CD4-positive, alpha-beta T cell treated with Interleukin-17A for 1 hour (primary cell): ENCODE measurements around the gene NAMPT.
"Not testable (repeated sequence)": the region's sequence is repeated elsewhere in the genome, so short reads cannot be mapped to it uniquely, and the experiment has no call there.

ENCODE experiments used
- DNase-seq: peaks from one replicate; pipeline ENCODE4 v3.0.0-alpha.2; 2020

The NAMPT gene

GRCh38 chr7:106224797-106225196 lies 60.0 kb downstream of the NAMPT start:
- no peak for DNase-seq

GRCh38 chr7:106223156-106223555 lies 61.6 kb downstream of the NAMPT start:
- no peak for DNase-seq

GRCh38 chr7:106222545-106222944 lies 62.2 kb downstream of the NAMPT start:
- DNase-seq: no peak

GRCh38 chr7:106220307-106220706 lies 64.5 kb downstream of the NAMPT start:
- DNase-seq: no peak

- no peak for DNase-seq
Measured at GRCh38 chr7:106219170-106219569, 65.6 kb downstream of the NAMPT start.

GRCh38 chr7:106218546-106218945 lies 66.2 kb downstream of the NAMPT start:
- DNase-seq: no peak

- DNase-seq: no peak
Measured at GRCh38 chr7:106216923-106217542, 67.8 kb downstream of the NAMPT start.

GRCh38 chr7:106216517-106216922 lies 68.3 kb downstream of the NAMPT start:
- no peak for DNase-seq

- DNase-seq: no peak
Measured at GRCh38 chr7:106215868-106216516, 68.8 kb downstream of the NAMPT start.

- DNase-seq: not testable (repeated sequence)
Measured at GRCh38 chr7:106208944-106209343, 75.8 kb downstream of the NAMPT start.

GRCh38 chr7:106206826-106207541 lies 77.8 kb downstream of the NAMPT start:
- no peak for DNase-seq

GRCh38 chr7:106205621-106206222 lies 79.1 kb downstream of the NAMPT start:
- no peak for DNase-seq

- no peak for DNase-seq
Measured at GRCh38 chr7:106203473-106203872, 81.3 kb downstream of the NAMPT start.

GRCh38 chr7:106201164-106201563 lies 83.6 kb downstream of the NAMPT start:
- DNase-seq: no peak

- DNase-seq: no peak
Measured at GRCh38 chr7:106199813-106200364, 84.9 kb downstream of the NAMPT start.

GRCh38 chr7:106199024-106199423 lies 85.8 kb downstream of the NAMPT start:
- DNase-seq: no peak
